GM20000 (cell line): ENCODE data around the gene CCN2.
A peak's percentile ranks its signal among the peaks of the same experiment; 100 is the strongest.
"Not testable (repeated sequence)": the region's sequence is repeated elsewhere in the genome, so short reads cannot be mapped to it uniquely, and the experiment has no call there.

ENCODE experiments used
- DNase-seq: peaks from one replicate; pipeline ENCODE4 v3.0.0; 2012; ENCODE audit warnings: low spot score
- TF ChIP-seq, protein P1 (sequence below): IDR thresholded peaks from 2 replicates; pipeline ENCODE4 v1.5.1; 2012; ENCODE audit warnings: mild to moderate bottlenecking, control low read depth; ENCODE audit errors: extremely low read depth, missing control alignments

Gene CCN2

DNA sequence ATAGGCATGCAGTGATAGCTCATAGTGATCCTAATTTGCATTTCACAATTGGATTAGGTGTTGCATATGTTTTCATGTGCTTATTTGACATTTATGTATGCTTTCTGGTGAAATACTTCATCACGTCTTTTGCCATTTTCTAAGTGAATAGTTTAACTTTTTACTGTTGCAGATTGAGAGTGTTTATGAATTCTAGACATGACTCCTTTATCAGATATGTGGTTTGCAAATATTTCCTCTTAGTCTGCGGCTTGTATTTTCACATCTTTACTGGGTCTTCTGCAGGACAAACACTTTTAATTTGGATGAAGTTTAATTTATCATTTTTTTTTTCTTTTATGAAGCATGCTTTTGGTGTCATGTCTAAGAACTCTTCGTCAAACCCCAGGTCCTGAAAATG lies 39.2 kb downstream of the CCN2 start:
- TF ChIP-seq, protein P1, sequence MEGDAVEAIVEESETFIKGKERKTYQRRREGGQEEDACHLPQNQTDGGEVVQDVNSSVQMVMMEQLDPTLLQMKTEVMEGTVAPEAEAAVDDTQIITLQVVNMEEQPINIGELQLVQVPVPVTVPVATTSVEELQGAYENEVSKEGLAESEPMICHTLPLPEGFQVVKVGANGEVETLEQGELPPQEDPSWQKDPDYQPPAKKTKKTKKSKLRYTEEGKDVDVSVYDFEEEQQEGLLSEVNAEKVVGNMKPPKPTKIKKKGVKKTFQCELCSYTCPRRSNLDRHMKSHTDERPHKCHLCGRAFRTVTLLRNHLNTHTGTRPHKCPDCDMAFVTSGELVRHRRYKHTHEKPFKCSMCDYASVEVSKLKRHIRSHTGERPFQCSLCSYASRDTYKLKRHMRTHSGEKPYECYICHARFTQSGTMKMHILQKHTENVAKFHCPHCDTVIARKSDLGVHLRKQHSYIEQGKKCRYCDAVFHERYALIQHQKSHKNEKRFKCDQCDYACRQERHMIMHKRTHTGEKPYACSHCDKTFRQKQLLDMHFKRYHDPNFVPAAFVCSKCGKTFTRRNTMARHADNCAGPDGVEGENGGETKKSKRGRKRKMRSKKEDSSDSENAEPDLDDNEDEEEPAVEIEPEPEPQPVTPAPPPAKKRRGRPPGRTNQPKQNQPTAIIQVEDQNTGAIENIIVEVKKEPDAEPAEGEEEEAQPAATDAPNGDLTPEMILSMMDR: no peak
- no peak for DNase-seq

DNA sequence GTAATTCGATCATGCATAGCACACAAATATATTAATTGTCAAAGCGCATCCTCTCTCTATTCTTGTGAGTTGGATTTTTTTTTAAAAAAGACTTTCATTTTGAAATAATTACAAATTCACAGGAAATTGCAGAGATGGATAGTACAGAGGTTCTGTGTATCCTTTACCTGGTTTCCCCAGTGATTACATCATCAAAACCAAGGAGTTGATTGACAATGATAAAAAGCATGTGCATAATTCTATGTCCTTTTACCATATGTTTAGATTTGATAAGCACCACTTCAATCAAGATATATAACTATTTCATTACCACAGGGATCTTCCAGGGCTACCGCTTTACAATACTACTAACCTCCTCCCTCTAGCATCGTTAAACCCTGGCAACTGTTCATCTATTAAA lies 40.2 kb downstream of the CCN2 start:
- DNase-seq: no peak
- TF ChIP-seq, protein P1: no peak

DNA sequence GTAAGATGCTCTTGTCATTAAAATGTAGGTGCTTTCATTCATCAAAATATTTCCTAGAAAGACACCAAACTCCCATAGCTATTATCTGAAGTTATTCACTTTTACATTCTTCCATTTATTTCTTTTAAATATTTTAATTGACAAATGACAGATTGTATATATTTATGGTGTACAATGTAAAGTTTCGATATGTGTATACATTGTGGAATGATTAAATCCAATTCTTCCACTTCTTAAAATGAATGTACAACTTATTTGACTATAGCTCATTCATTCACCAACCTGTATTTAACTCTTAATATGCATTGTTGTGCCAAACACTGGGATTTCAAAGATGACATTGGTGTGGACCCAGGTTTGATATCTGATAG lies 41.0 kb downstream of the CCN2 start:
- no peak for DNase-seq
- TF ChIP-seq, protein P1: no peak

DNA sequence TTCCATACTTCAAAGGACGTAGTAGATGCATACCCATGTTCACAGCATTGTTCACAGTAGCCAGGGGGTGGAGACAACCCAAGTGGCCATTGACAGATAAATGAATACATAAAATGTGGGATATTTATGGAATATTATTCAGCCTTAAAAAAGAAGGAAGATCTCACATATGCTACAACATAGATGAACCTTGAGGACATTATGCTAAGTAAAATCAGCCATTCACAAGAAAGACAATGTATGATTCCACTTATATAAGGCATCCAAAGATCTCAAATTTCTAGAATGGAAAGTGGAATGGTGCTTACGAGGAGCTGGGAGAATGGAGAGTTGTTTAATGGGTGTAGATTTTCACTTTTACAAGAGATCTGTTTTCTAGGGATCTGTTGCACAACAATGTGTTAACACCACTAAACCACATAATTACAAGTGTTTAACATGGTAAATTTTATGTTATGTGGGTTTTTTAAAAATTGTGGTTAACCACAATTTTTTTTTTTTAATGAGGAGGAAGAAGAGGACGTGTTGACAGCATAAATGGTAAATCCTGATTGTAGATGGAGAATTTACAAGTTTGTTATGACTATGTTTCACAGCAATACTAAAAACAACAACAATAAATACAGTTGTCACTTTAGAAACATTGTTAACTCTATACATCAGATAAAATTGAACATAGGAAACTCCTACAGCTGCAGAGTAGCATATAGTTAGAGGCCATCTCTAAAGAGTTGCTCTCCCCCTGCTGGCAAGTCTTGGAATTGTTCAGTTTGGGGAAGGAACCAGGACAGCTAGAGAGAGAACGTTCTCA lies 41.6 kb downstream of the CCN2 start:
- peak; percentile 61 for DNase-seq
- TF ChIP-seq, protein P1: peak; percentile 56

DNA sequence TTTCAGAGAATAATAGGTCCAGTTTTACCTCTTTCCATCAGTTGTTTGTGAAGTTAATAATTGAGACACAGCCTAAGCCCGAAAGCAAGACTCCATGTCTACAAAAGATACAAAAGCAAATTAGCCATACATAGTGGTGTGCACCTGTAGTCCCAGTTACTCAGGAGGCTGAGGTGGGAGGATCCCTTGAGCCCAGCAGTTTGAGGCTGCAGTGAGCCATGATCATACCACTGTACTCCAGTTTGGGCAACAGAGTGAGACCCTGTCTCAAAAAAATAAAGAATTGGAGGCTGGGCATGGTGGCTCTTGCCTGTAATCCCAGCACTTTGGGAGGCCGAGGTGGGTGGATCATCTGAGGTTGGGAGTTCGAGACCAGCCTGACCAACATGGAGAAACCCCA lies 42.4 kb downstream of the CCN2 start:
- not testable (repeated sequence) for DNase-seq

DNA sequence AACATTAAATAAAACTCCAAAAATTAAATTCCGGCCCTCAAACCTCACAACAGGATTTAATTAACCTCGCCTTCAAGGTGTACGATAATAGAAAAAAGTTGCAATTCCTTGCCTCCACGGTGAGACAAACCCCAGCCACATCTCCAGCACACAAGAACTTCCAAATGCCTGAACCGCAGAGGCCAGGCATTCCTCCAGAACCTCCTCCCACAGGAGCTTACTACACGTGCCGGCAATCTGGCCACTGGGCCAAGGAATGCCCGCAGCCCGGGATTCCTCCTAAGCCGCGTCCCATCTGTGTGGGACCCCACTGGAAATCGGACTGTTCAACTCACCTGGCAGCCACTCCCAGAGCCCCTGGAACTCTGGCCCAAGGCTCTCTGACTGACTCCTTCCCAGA lies 47.4 kb downstream of the CCN2 start:
- DNase-seq: not testable (repeated sequence)

DNA sequence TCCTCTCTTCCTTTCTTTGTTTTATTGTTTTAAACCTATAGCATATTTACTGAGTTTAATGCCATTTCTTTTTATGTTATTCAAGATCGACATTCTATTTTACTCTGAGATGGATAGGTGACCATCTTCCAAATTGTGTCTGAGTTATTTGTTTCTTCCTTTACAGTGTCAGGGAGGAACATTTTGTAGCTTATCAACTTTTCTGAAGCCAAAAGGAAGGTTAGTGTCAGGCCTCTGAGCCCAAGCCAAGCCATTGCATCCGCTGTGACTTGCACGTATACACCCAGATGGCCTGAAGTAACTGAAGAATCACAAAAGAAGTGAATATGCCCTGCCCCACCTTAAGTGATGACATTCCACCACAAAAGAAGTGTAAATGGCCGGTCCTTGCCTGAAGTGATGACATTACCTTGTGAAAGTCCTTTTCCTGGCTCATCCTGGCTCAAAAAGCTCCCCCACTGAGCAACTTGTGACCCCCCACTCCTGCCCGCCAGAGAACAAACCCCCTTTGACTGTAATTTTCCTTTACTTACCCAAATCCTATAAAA lies 49.8 kb downstream of the CCN2 start:
- not testable (repeated sequence) for DNase-seq

DNA sequence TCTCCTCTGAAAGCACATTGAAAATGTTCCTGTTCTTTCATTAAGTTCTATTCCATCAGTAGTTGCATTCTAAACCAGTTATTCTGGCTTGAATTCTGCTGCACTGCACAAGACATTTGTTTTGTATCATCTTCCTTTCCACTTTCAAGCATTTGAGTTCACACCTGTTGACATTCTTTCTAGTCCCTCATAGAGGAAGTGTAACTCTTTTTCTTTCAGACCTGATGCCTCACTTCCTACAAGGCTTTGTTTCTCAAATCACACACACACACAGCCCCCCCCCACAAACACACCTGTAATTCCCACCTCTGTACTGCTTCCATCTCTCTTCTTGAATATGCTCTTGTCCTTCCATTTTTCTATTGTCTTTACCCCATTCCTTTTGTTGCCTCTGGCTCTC lies 50.9 kb downstream of the CCN2 start:
- TF ChIP-seq, protein P1: no peak

DNA sequence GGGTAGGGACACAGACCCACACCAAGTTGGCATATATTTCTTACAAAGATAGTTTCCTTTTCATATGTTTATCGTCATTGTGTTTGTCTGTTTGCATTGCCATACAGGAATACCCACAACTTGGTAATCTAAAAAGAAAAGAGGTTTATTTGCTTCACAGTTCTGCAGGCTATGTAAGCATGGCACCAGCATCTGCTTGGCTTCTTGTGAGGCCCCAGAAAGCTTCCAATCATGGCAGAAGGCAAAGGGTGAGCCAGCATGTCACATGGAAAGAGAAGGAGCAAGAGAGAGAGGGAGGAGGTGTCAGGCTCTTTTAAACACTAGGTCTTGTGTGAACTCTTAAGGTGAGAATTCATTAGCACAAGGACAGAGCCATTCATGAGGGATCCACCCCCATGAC lies 52.5 kb downstream of the CCN2 start:
- TF ChIP-seq, protein P1: no peak
- no peak for DNase-seq

More for the DNA sequence above, 50.9 kb downstream of the CCN2 start:
- no peak for DNase-seq
